H9 (cell line): ENCODE data around the gene TRIM2. TPM values are rescaled to one million over a fixed set of nuclear protein-coding genes. Genes with fewer than 3 reads are reported as not detected.

Experiments used
- DNase-seq: peaks from one replicate; pipeline ENCODE4 v3.0.0-alpha.2; 2017
- H2AFZ ChIP-seq: one replicate; pipeline ENCODE4 v1.6.1; 2013; ENCODE audit warnings: mild to moderate bottlenecking, low read length, control low read depth, moderate library complexity
- H2AK5ac ChIP-seq: 2 replicates; pipeline ENCODE4 v1.6.1; 2013; ENCODE audit warnings: low read length, control low read depth, mixed read lengths; ENCODE audit not compliant: insufficient read length
- H2BK120ac ChIP-seq: one replicate; pipeline ENCODE4 v1.6.1; 2013; ENCODE audit warnings: low read depth, mild to moderate bottlenecking, low read length, control low read depth, inconsistent platforms; ENCODE audit not compliant: poor library complexity, severe bottlenecking
- H2BK12ac ChIP-seq: 2 replicates; pipeline ENCODE4 v1.6.1; 2013; ENCODE audit warnings: low read length, control low read depth, mixed read lengths, low read depth; ENCODE audit not compliant: insufficient read length
- H2BK15ac ChIP-seq: 2 replicates; pipeline ENCODE4 v1.6.1; 2013; ENCODE audit warnings: low read depth, low read length, control low read depth
- H2BK20ac ChIP-seq: one replicate; pipeline ENCODE4 v1.6.1; 2013; ENCODE audit warnings: low read depth, mild to moderate bottlenecking, low read length, control low read depth, inconsistent platforms; ENCODE audit not compliant: poor library complexity, severe bottlenecking
- H2BK5ac ChIP-seq: 2 replicates; pipeline ENCODE4 v1.6.1; 2013; ENCODE audit warnings: low read length, control low read depth, mixed read lengths; ENCODE audit not compliant: insufficient read length
- H3K14ac ChIP-seq: 2 replicates; pipeline ENCODE4 v1.6.1; 2013; ENCODE audit warnings: low read length, control low read depth; ENCODE audit not compliant: insufficient read depth
- H3K18ac ChIP-seq: 2 replicates; pipeline ENCODE4 v1.6.1; 2013; ENCODE audit warnings: low read depth, mild to moderate bottlenecking, mixed read lengths, low read length, control low read depth; ENCODE audit not compliant: insufficient read length
- H3K23ac ChIP-seq: 2 replicates; pipeline ENCODE4 v1.6.1; 2013; ENCODE audit warnings: low read length, control low read depth, mixed read lengths, low read depth; ENCODE audit not compliant: insufficient read length
- H3K23me2 ChIP-seq: 2 replicates; pipeline ENCODE4 v1.6.1; 2013; ENCODE audit warnings: low read depth, mild to moderate bottlenecking, mixed read lengths, low read length, control low read depth; ENCODE audit not compliant: insufficient read length, poor library complexity, severe bottlenecking
- H3K27ac ChIP-seq: 2 replicates; pipeline ENCODE4 v1.5.1; 2013; ENCODE audit warnings: low read length, control low read depth, mixed read lengths, low read depth; ENCODE audit not compliant: insufficient read length
- H3K27me3 ChIP-seq: 2 replicates; pipeline ENCODE4 v1.6.1; 2013; ENCODE audit warnings: low read length, control low read depth, inconsistent platforms; ENCODE audit not compliant: insufficient read depth
- H3K4ac ChIP-seq: 2 replicates; pipeline ENCODE4 v1.6.1; 2013; ENCODE audit warnings: low read depth, mild to moderate bottlenecking, control low read depth, inconsistent platforms, low read length, moderate library complexity
- H3K4me1 ChIP-seq: 2 replicates; pipeline ENCODE4 v1.6.1; 2013; ENCODE audit warnings: low read length, control low read depth, inconsistent platforms; ENCODE audit not compliant: insufficient read depth
- H3K4me2 ChIP-seq: 2 replicates; pipeline ENCODE4 v1.6.1; 2013; ENCODE audit warnings: low read length, control low read depth, mixed read lengths; ENCODE audit not compliant: insufficient read length, insufficient read depth
- H3K56ac ChIP-seq: 2 replicates; pipeline ENCODE4 v1.6.1; 2013; ENCODE audit warnings: low read depth, mild to moderate bottlenecking, mixed read lengths, low read length, control low read depth; ENCODE audit not compliant: insufficient read length
- H3K79me1 ChIP-seq: 2 replicates; pipeline ENCODE4 v1.6.1; 2013; ENCODE audit warnings: low read depth, mild to moderate bottlenecking, moderate library complexity, low read length, control low read depth, inconsistent platforms; ENCODE audit not compliant: insufficient read depth, poor library complexity, severe bottlenecking
- H3K79me2 ChIP-seq: 2 replicates; pipeline ENCODE4 v1.6.1; 2013; ENCODE audit warnings: low read length, control low read depth, inconsistent platforms; ENCODE audit not compliant: insufficient read depth
- H3K9ac ChIP-seq: 2 replicates; pipeline ENCODE4 v1.6.1; 2013; ENCODE audit warnings: low read length, control low read depth, mixed read lengths; ENCODE audit not compliant: insufficient read length; ENCODE audit errors: extremely low read depth
- H3K9me3 ChIP-seq: one replicate; pipeline ENCODE4 v1.6.1; 2013; ENCODE audit warnings: low read depth, low read length, inconsistent platforms; ENCODE audit not compliant: control insufficient read depth
- H3T11ph ChIP-seq: one replicate; pipeline ENCODE4 v1.6.1; 2013; ENCODE audit warnings: mild to moderate bottlenecking, low read length, control low read depth, inconsistent platforms
- H4K20me1 ChIP-seq: one replicate; pipeline ENCODE4 v1.6.1; 2013; ENCODE audit not compliant: control insufficient read depth, insufficient read length, insufficient read depth
- H4K5ac ChIP-seq: 2 replicates; pipeline ENCODE4 v1.6.1; 2013; ENCODE audit warnings: low read depth, mild to moderate bottlenecking, mixed read lengths, low read length, control low read depth; ENCODE audit not compliant: insufficient read length
- H4K8ac ChIP-seq: replicated peaks from 2 replicates; pipeline ENCODE4 v1.6.1; 2013; ENCODE audit warnings: low read length, control low read depth, mixed read lengths, low read depth; ENCODE audit not compliant: insufficient read length
- H4K91ac ChIP-seq: 2 replicates; pipeline ENCODE4 v1.6.1; 2013; ENCODE audit warnings: low read depth, mild to moderate bottlenecking, moderate library complexity, mixed read lengths, low read length, control low read depth; ENCODE audit not compliant: insufficient read length
- H3K27ac Mint-ChIP-seq, 3 experiments: 2 replicates in 2 of 3; 3 replicates in 1 of 3; pipeline ENCODE4 v1.8.0; 2020 to 2021; ENCODE audit warnings: mixed read lengths in 3 of 3, mild to moderate bottlenecking in 1 of 3, moderate library complexity in 1 of 3
- H3K27me3 Mint-ChIP-seq: 2 replicates; pipeline ENCODE4 v1.8.0; 2021; ENCODE audit warnings: low read depth, mild to moderate bottlenecking, moderate library complexity, mixed read lengths
- H3K36me3 Mint-ChIP-seq, 3 experiments: 2 replicates in 2 of 3; 3 replicates in 1 of 3; pipeline ENCODE4 v1.8.0; 2020 to 2021; ENCODE audit warnings: low read depth in 3 of 3, mixed read lengths in 3 of 3; ENCODE audit not compliant: insufficient read depth in 1 of 3
- H3K4me1 Mint-ChIP-seq, 2 experiments: 2 replicates each; pipeline ENCODE4 v1.8.0; 2020; ENCODE audit warnings: mixed read lengths in 2 of 2
- H3K4me3 Mint-ChIP-seq, 2 experiments: 2 replicates in 1 of 2; 3 replicates in 1 of 2; pipeline ENCODE4 v1.8.0; 2020 to 2021; ENCODE audit warnings: mild to moderate bottlenecking in 2 of 2, mixed read lengths in 2 of 2, moderate library complexity in 1 of 2
- H3K9me3 Mint-ChIP-seq, 2 experiments: 2 replicates in 1 of 2; 3 replicates in 1 of 2; pipeline ENCODE4 v1.8.0; 2020; ENCODE audit warnings: mild to moderate bottlenecking in 2 of 2, mixed read lengths in 2 of 2, moderate library complexity in 1 of 2
- WGBS: extraction: QIAGEN DNeasy Blood & Tissue Kit; methylation state at CpG from one replicate; pipeline ENCODE4 v1.1.7; 2013; ENCODE audit warnings: missing lambda C conversion rate, low lambda C conversion rate, mixed read lengths; ENCODE audit not compliant: insufficient read length; ENCODE audit errors: extremely low coverage; 5-methylcytosine and 5-hydroxymethylcytosine counted together
- total RNA-seq: library from RNA; stranded (reverse); gene quantifications from 2 replicates; pipeline ENCODE4 v1.2.1, GENCODE V29; 2021
- TF ChIP-seq, protein P1 (sequence below): fragments of 200-600 bp; sonication (generic); conservative IDR thresholded peaks from 3 replicates; pipeline ENCODE4 v1.8.0; 2021; ENCODE audit warnings: antibody characterized with exemption, mild to moderate bottlenecking

The TRIM2 gene
- total RNA-seq, 1 experiment from 2014 or later: 28.9 TPM

DNA sequence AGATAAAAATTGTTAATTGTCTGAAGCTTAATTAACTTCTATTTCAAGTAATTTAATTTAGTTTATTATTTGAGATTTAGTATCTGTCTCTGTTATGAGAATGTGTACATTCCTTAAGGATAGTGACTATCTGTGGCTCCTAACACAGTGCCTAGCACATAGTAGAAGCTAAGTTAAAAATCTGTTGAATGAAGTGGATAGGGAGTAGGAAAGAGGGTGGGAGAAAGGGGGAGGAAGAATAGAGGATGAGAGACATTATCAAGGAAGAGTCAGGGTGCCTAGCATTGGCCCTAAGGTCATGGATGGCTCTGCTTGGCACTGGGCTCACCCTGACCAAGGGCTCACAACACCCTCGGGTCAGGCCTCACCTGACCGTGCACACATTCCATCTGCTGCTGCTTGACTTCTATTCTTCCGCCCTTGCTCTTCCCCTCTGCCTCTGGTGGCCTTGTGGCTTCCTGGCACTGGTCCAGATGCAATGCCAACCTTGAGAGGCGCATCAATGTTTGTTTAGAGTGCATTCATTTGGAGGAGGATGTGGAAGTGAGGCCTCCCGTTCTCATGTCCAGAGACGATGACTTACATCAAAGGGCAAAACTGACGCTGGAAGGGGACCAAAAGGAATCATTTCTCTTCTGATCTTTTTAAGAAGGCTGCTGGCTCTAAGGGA is 42.3 kb downstream of the TRIM2 start:
- H2BK15ac ChIP-seq: no peak overlapping the region
- H3K56ac ChIP-seq: no peak overlapping the region
- H3K14ac ChIP-seq: no peak overlapping the region
- Mint-ChIP-seq H3K9me3 (no peaks in the 10 kb centered on the region; a peak in 1 of 5 replicates), H3K36me3 (peaks cover 0 to 2% (median 2%) of the 10 kb centered on the region in 3 experiments; a peak in 2 of 7 replicates), H3K27me3 (no peaks in the 10 kb centered on the region; the same call in 1 of the 2 replicates), H3K4me1 (peaks cover 40 to 46% of the 10 kb centered on the region in 2 experiments), H3K4me3 (no peak overlapping the region), H3K27ac (peak overlapping the region in 1 of 3 experiments; percentile 90; a peak in 1 of 7 replicates)
- H3K23me2 ChIP-seq: peaks cover 10% of the 10 kb centered on the region
- H3K79me2 ChIP-seq: no peaks in the 10 kb centered on the region
- no peaks in the 10 kb centered on the region for H3K9me3 ChIP-seq
- H3K79me1 ChIP-seq: no peaks in the 10 kb centered on the region
- no peak overlapping the region for H2BK20ac ChIP-seq
- WGBS: no CpG with 5 or more reads among the region's 7 CpGs
- no peak overlapping the region for H3K4ac ChIP-seq
- no peak overlapping the region for H4K5ac ChIP-seq
- H2AFZ ChIP-seq: no peak overlapping the region
- no peak overlapping the region for H4K8ac ChIP-seq
- no peak overlapping the region for H3K9ac ChIP-seq
- H2BK120ac ChIP-seq: no peak overlapping the region
- H2AK5ac ChIP-seq: no peak overlapping the region
- H3K4me2 ChIP-seq: no peak overlapping the region
- TF ChIP-seq, protein P1, sequence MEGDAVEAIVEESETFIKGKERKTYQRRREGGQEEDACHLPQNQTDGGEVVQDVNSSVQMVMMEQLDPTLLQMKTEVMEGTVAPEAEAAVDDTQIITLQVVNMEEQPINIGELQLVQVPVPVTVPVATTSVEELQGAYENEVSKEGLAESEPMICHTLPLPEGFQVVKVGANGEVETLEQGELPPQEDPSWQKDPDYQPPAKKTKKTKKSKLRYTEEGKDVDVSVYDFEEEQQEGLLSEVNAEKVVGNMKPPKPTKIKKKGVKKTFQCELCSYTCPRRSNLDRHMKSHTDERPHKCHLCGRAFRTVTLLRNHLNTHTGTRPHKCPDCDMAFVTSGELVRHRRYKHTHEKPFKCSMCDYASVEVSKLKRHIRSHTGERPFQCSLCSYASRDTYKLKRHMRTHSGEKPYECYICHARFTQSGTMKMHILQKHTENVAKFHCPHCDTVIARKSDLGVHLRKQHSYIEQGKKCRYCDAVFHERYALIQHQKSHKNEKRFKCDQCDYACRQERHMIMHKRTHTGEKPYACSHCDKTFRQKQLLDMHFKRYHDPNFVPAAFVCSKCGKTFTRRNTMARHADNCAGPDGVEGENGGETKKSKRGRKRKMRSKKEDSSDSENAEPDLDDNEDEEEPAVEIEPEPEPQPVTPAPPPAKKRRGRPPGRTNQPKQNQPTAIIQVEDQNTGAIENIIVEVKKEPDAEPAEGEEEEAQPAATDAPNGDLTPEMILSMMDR: no peak
- H3K18ac ChIP-seq: no peak overlapping the region
- no peak overlapping the region for H3K27ac ChIP-seq
- H3T11ph ChIP-seq: no peak overlapping the region
- DNase-seq: no peak
- no peak overlapping the region for H3K23ac ChIP-seq
- no peaks in the 10 kb centered on the region for H3K27me3 ChIP-seq
- no peaks in the 10 kb centered on the region for H4K20me1 ChIP-seq
- no peak overlapping the region for H4K91ac ChIP-seq
- no peak overlapping the region for H2BK5ac ChIP-seq
- H2BK12ac ChIP-seq: no peak overlapping the region
- H3K4me1 ChIP-seq: peaks cover 12% of the 10 kb centered on the region
